ENCODE data around the gene SSRP1. TPM values are rescaled to one million over a fixed set of nuclear protein-coding genes. Genes with fewer than 3 reads are reported as not detected.

SSRP1 gene
- total and polyA plus RNA-seq, 8 donors: 20.5 to 61.9 (median 42.7) TPM

- Histone ChIP-seq H3K27ac (no peak overlapping the region), H3K9me3 (no peaks in the 10 kb centered on the region), H3K4me1 (peaks cover 12 to 24% (median 22%) of the 10 kb centered on the region in 3 donors), H3K27me3 (no peaks in the 10 kb centered on the region), H3K4me3 (no peak overlapping the region), H3K36me3 (peaks cover 23 to 51% (median 39%) of the 10 kb centered on the region in 3 donors)
- WGBS, 2 donors: 91 to 95% methylated on average over 15 of the region's 15 CpGs
- DNase-seq (no peak), FAIRE-seq (no peak), ATAC-seq (no peak)
- intact Hi-C loops (cut with DNase I): loop anchor here in 1 of 3 donors (10.0 kb wide), 1 partner anchor 58 kb away; no protein-coding TSS in a partner anchor
- TF ChIP-seq, protein P1, sequence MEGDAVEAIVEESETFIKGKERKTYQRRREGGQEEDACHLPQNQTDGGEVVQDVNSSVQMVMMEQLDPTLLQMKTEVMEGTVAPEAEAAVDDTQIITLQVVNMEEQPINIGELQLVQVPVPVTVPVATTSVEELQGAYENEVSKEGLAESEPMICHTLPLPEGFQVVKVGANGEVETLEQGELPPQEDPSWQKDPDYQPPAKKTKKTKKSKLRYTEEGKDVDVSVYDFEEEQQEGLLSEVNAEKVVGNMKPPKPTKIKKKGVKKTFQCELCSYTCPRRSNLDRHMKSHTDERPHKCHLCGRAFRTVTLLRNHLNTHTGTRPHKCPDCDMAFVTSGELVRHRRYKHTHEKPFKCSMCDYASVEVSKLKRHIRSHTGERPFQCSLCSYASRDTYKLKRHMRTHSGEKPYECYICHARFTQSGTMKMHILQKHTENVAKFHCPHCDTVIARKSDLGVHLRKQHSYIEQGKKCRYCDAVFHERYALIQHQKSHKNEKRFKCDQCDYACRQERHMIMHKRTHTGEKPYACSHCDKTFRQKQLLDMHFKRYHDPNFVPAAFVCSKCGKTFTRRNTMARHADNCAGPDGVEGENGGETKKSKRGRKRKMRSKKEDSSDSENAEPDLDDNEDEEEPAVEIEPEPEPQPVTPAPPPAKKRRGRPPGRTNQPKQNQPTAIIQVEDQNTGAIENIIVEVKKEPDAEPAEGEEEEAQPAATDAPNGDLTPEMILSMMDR (IDR thresholded peaks at IDR 0.05): no peak
Observed at GRCh38 chr11:57302489-57302888, 33.2 kb downstream of the SSRP1 start.

- Histone ChIP-seq H3K36me3 (peaks cover 23 to 51% (median 39%) of the 10 kb centered on the region in 3 donors), H3K4me3 (no peak overlapping the region), H3K9me3 (no peaks in the 10 kb centered on the region), H3K27ac (no peak overlapping the region), H3K4me1 (peaks cover 12 to 24% (median 17%) of the 10 kb centered on the region in 3 donors), H3K27me3 (no peaks in the 10 kb centered on the region)
- no peak for DNase-seq
- no peak for ATAC-seq
- TF ChIP-seq, protein P1 (IDR thresholded peaks at IDR 0.05): no peak
- WGBS, 2 donors: 96 to 97% methylated on average over 27 of the region's 27 CpGs
- no peak for FAIRE-seq
- intact Hi-C loops (cut with DNase I): loop anchor here in 1 of 3 donors (10.0 kb wide), 1 partner anchor 57 kb away; no protein-coding TSS in a partner anchor
Observed at GRCh38 chr11:57301711-57302423, 33.8 kb downstream of the SSRP1 start.

DNA sequence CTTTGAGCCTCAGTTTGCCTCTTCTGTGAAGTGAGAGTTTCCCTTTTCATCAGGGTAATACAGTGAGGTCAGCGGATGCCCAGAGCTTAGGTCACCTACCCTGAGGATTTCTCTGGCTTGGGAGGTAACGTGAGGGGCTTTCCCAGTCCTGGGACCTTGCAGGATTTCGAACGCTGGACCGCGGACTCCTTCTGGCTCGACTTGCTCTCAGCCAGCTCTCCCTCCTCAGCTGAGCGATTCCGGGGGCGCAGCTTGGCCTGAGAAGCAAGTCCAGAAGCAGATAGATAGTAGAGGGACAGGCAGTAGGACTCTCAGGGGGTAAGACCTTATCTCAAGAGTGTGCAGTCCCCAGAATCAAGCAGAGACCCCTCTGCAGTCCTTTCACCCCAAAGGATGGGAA is 34.9 kb downstream of the SSRP1 start:
- DNase-seq: no peak
- intact Hi-C loops (cut with DNase I): loop anchor here in 1 of 3 donors (10.0 kb wide), 1 partner anchor 56 kb away; no protein-coding TSS in a partner anchor
- H3K4me1 ChIP-seq: peaks cover 10 to 17% (median 12%) of the 10 kb centered on the region in 3 donors
- no peaks in the 10 kb centered on the region for H3K27me3 ChIP-seq
- ATAC-seq: no peak
- no peak for FAIRE-seq
- H3K9me3 ChIP-seq: no peaks in the 10 kb centered on the region
- H3K27ac ChIP-seq: no peak overlapping the region
- H3K36me3 ChIP-seq: peaks cover 23 to 51% (median 39%) of the 10 kb centered on the region in 3 donors
- no peak overlapping the region for H3K4me3 ChIP-seq
- TF ChIP-seq, protein P1 (IDR thresholded peaks at IDR 0.05): no peak
- 98 to 99% methylated on average over 10 of the region's 10 CpGs for WGBS, 2 donors

GRCh38 chr11:57299150-57299737 is 36.4 kb downstream of the SSRP1 start:
- Histone ChIP-seq H3K27me3 (no peaks in the 10 kb centered on the region), H3K4me1 (peaks cover 9 to 13% (median 10%) of the 10 kb centered on the region in 3 donors), H3K36me3 (peaks cover 23 to 51% (median 39%) of the 10 kb centered on the region in 3 donors), H3K4me3 (no peak overlapping the region), H3K9me3 (no peaks in the 10 kb centered on the region), H3K27ac (no peak overlapping the region)
- WGBS, 2 donors: 97 to 98% methylated on average over 5 of the region's 5 CpGs
- FAIRE-seq (no peak), ATAC-seq (no peak), DNase-seq (no peak)
- intact Hi-C loops (cut with DNase I): no loop called here
- TF ChIP-seq, protein P1 (IDR thresholded peaks at IDR 0.05): no peak

Measured in pancreas (tissue), 10 donors.